GM21528 (cell line): ENCODE data around the gene PPARGC1A.

ENCODE experiments used
- ATAC-seq: cut with Tn5 transposase; IDR thresholded peaks from one replicate; pipeline ENCODE4 v1.9.1; 2021; ENCODE audit warnings: mild to moderate bottlenecking, moderate library complexity; ENCODE audit not compliant: unreplicated experiment, low FRiP score

The PPARGC1A gene

DNA sequence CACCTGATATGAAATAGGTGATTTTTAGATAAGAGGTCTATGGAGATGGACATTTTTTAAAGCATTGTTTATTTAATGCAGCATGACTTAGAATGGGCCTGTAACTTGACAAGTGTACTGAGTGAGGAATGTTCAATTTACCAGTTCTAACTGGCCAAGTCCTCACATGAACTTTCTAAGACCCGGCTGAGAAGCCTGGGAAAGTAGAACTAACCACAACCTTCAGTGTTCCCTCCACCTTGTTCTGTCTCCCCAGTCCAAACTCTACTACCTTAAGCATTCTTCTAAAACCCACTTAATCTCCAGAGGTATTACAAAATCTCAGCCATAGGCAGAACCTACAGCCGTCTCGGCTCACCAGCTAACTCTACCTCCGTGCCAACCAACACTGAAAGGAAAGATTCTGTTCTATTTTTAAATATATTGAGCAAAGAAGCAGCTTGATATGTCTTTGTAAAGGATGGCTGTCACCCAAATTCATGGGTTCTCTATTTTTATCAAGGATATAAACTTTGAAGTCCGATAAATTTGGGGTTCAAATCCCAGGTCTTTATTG is 6.8 kb downstream of the PPARGC1A start:
- no peak for ATAC-seq

DNA sequence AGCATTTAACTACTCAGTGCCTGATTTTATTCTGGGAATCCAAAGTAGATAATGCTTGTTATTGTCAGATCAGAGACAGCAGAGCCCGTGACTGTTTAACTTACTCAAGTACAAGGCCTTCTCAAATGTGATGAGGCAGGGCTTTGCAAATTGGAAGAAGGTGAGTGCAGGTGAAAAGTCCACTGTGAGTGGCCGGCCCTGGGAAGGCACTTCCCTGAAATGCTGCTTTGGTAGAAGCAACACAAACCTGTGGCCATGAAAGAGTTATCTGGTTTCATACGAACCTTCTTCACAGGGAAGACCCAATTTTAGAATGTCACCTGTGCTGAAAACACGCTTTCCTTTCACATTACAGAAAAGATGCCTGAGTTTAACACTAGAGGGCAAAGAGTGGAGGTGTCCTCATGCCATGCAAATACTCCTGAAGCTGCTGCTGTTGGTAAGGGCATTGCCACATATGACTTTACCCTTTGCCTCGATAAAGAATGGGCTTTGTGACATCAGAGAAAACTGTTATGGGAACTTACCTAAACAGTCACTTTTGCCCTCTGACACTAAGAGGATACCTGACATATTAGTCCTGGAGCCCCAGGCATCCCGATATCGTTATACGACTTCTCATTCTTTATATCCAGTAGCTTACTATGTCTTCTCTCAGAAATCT is 8.0 kb downstream of the PPARGC1A start:
- no peak for ATAC-seq

DNA sequence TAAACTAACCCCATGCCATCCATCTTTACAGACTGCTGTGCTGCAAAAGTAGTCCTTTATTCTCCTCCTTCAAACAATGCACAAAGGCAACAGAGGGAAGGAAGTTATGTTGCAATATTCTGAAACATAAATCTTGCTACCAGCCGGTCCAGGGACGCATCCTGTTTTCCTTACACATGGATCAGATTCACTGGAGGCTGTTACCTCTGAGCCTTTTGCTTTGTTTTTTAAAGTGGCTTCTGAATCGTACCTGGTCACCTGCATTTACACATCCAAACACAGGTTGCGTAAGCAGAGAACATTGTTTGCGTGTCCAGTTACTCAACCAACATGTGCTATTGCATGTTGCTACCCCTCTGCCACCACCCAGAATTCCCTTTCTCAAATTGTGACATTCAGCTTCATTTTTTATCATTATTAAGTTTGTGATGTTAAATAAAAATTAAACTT is 8.8 kb downstream of the PPARGC1A start:
- no peak for ATAC-seq

DNA sequence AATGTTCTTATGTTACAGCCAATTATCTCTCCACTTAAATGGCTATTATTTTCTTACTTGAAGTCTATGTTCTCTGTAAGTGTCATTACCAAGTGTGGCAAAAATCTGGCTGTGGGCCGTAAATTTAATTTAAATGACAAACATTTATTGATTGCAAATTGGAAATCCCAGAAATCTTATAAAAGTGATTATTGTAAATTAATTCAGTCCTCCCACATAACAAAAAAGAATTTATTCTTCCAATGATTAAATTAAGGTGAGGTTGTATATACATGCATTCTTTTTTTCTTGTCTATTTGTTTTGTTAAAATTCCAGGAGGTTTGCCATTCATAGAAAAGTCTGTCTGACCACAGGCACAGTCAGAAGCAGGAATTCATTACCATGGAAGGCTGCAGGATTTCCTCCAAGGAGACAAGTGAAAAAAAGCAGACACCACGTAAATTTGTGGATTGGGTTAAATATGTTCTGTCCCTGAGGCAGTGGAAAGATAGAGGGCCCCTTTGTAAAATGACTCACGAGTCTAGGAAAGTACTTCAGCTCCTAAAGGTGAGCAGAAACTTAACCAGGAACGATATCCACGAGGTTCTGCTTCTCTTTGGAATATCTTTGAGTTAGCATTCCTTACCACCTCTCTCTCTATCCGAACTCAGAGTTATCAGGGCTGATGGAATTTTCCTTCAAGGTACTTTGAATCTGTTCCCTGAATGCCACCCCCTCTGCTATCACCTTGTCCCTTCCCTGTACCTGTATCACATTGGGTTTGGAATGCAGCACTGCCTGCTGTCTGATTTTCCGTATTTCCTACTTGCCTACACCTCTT is 10.7 kb downstream of the PPARGC1A start:
- no peak for ATAC-seq

DNA sequence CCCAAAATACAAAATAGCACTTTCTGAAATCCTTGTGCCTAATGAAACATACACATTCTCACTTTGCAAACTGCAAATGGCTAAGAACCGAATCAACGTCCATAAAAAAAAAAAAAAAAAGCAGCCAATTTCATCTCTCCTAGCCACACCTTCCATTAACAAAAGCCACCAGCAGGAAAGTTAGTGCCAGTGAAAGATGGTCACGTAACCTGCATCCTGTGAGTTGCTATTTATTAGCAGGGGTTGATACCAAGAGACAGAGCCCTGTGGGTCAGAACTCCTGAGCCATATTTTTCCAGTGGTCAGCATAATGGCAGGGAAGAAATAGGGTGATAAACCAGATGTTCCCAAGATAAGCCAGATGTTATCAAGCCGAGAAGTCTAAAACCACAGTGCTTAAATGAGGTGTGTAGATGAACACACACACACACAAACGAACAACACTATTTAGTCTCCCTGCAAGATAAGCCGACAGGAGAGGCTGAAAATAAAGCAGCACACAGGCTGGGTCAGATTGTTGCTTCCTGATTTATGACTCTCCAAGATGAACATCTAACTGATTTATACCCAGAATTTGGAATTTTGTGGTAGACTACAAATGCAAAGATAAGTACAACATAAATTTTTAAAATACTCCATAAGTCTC is 11.5 kb downstream of the PPARGC1A start:
- ATAC-seq: no peak

DNA sequence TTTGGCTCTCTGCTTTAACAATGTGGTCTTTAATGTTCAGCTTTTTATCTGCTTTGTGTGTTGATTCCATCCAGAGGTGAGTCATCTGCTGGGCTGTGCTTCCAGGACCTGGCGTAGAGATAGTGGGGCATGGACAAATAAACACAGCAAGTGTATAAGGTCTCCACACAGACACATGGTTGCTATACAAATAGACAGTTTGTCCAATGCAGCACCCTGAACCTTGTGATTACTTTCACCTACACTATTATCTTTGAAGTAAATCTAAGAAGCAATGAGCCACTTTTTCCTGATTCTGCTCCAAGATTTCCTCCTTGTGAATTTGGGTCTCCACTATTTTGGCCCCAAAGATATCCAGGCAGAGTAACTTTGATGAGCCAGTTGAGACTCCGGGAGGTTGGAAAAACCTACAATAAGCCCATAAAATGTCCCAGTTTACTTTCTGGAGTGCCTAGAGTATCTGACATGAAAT is 12.1 kb downstream of the PPARGC1A start:
- ATAC-seq: no peak

DNA sequence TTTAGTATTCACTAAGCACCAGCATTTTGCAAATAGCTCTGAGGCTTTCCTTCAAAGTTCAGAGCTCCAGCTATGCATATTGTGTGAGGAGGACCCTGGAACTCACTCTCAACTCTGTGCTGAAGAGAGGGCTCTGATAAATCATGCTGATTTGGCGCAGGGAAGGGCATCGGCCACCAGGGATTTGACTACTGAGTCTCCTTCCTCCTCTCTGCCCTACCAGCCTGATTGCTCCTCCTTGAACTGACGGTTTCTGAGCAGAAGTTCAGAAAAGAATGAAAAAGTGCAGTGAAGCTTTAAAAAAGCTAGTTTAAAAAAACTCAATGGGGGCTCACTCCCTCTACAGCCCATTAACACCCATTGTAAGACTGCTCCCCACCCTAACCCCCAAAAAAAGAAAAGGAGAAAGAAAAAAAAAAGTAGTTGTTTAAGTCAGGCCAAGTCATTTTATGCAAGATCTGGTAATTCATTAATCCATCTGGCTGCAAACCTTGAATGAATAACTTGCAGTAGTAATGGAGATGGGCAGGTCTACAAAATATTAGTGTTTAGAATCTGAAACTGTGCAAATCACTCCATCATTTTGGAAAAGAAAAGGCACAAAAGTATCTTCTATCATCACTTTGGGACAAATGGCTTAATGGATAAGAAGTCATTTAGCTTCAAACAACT is 13.3 kb downstream of the PPARGC1A start:
- ATAC-seq: no peak

DNA sequence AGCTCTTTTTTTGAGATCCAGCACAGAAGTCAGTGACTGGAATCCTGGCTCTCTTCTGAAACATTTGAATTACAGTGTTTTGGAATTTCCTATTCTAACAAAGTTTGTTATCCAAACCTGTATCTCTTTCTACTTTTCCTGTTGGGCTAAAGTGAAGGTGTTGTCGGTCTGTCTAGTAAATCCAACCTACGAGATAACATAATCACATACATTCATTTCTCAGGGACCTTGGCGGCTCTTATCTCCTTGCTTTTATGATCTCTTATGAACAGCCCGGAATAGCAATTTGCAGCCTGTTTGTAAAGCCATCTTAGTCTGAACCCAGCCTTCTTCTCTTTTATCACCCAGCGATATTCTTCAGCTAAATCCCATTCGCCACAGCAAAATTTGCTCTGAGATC is 14.5 kb downstream of the PPARGC1A start:
- no peak for ATAC-seq

DNA sequence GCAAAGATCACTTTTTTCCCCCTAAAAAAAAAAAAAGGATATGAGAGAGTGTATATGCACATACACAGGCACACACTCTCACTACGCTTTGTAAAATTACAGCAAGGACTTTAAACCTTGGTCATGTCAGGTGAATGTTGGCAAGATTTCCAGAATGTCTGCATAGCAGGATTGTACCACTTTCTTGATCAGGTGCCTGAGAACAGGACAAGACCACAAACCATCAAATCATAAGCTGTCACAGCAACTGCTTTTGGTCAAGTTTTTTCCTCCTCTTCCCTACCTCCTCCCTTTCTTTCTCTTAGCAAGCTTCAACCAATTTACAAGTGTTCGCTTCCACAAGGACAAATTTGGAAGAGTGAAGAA is 15.3 kb downstream of the PPARGC1A start:
- ATAC-seq: no peak

DNA sequence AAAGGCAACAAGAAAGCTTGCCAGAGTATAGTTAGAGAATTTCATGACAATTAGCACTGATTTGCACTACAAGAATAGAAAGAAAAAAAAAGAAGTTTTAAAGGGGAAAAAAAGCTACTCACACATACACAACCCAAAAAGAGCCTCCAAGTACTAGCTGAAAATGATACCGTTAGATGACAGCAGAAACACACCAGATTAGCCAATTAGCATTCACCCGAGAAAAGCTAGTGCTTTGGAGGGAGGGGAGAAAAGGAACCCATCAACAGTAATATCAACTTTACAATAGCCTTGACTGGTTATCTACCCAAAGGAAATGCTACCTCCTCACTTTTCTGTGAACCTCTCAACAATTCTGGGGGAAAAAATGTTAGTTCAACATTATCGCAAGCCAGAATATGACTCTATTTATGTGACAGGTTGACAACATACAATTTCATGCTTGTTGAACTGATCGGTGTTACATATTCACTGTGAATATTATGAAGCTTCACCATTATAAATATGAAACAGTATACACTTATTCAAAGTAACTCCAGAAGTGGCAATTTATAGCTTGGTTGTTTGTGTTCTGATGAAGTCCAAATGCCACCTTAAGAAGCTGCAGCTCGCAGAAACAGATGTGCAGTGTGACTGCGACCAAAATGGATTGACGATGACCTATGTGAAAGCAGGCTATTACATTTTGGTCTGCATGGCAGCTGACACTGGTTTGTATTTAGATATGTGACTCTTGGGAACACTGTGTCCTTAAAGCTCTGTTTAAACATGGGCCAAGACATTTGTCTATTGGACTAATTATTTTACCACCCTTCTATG is 15.9 kb downstream of the PPARGC1A start:
- no peak for ATAC-seq

DNA sequence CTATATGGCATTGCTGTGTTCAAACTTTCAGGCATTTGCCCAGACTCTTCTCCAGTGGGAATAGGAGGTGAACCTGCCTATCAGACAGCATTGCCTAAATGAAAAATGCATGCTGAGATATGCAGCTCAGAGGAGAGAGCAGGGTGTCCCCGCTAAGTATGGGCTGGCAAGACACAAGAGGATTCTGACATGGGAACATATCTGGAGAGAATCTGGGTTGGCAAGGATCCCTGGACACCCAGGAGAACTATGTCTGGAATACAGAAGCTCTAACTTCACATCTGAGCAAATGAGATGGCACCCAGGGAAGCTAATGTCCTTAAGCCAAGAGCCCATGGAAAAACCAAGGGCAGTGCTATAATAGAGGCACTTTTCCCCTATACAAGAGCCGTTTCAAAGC is 18.4 kb downstream of the PPARGC1A start:
- no peak for ATAC-seq

DNA sequence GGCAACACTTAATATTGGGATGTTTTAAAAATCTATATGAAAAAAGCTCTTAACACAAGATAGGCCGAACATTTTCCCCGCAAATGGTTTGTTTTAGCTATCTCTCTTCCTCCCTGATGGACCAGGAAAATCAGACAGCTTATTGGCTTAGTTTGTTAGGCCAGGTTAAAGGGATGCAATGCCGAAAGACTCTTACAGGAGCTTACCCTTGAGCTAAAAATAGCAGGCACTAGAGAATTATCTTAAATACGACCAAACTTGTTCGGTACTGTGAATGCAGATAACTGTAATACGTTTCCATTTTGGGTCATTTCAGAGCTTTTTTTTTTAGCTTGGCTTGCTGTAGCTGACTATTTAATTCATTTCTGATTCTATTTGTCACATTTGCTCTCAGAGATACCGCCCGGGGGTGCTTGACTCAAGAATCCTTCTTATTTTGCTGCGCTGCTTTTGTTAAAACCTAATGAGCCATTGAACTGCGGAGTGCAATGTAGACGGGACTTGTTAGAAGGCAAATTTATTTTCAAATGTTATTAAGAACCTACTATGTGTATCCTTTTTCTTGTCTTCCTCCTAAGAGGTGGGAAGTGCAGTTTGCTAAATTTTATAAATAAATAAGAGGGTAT is 23.3 kb downstream of the PPARGC1A start:
- no peak for ATAC-seq

DNA sequence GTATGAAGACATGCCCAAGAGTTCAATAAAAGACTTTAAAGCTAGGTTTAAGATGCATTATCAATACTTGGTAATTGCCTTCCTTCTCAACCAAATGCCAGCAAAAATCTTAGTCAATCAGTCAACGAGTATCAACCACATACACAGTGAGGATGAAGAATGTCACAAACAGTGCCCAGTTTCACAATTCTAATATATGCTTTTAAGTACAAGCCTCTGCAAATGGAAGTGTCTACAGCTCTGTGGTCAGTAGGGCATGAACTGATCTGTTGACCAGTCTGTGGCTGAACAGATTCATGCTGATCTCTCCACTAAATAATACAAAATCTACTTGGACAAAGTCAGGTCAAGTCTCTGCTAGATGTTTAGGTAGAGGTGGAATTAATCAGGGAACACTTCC is 27.9 kb downstream of the PPARGC1A start:
- no peak for ATAC-seq

DNA sequence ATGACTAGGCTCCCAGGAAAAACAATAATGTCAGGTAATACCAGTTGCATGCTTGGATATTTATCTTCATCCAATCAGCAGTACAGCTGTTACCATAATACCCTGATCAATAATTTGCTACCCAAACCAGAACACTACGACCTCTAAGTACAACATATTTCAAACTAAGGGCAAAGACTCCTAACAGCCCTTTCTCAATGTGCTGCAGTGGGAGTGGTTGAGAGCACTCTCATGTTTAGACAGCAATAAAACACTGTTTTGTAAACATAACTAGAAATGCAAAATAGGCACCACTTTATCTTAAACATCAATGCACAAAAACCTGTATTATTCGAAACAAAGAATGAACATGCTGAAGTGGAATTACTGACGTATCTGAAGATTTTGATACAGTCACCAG is 28.9 kb downstream of the PPARGC1A start:
- no peak for ATAC-seq

DNA sequence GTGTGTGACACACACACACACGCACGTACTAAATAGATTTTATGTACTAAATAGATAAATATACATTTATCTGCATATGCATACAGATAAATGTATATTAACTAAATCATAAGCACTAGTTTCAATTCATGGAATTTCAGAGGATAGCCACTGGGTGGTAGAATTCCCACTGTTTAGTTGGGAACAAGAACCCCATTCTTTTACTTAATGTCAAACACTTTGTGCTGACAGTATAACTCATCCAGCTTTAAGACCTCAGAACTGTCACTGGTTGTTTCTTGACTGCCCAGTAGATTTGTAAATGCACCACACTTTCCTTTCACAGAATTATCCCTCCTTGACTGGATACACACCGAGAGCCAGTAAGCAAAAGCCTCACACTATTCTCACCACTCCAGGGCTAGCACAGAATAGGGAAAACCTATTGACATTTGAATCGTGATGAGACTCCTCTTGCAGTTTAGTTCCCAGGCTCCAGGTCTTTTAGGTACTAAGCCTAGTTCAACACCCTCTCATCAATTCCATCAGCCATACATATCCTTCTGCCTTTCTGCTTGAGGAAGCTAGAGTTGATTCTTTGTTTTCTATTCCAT is 32.4 kb downstream of the PPARGC1A start:
- ATAC-seq: no peak

DNA sequence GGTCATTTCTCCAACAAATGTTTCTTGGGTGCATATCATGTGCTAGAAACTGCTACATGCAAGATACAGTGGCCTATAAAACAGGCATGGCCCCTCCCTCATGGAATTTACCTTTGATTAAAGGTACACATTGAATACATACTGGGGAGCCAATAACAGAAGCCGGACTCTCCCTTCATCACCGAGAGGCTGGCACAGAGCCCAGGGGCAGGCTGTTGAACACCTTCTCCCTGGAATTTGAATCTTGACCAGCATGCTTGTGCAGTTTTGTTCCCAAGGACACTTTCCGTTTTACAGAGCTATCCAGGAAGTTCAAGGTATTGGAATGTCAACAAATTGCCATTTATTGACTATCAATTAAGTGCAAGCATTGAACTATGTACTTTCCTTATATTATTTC is 33.2 kb downstream of the PPARGC1A start:
- ATAC-seq: no peak

DNA sequence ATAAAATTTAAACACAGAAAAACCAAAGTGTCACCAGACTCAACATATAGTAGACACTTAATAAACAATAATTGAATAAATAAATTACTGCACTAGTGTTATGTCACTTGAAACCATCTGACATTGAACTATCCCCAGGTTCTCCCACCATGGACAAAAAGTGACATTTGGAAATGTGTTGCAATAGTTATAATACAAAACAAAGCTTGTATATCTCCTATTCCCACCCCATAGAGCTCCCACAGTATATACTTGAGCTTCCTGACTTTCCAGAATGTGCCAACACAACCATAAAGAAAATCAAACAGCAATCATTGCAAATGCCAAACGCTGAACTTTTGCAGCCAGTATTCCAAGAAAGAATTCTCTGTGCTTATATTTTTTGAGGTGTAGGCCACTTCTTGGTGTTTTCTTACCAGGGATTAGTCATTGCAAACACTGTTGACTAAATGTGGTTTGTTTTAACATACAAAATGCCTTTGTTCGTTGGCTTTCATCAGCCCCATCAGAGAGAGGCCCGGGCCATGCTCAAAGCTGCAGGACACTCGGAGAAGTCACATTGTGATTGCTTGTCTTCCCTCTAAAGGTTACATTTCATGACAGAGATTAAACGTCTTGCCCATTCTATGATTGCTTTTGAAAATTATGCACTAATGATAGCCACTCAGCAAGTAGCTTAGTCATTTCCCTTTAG is 33.8 kb downstream of the PPARGC1A start:
- no peak for ATAC-seq

DNA sequence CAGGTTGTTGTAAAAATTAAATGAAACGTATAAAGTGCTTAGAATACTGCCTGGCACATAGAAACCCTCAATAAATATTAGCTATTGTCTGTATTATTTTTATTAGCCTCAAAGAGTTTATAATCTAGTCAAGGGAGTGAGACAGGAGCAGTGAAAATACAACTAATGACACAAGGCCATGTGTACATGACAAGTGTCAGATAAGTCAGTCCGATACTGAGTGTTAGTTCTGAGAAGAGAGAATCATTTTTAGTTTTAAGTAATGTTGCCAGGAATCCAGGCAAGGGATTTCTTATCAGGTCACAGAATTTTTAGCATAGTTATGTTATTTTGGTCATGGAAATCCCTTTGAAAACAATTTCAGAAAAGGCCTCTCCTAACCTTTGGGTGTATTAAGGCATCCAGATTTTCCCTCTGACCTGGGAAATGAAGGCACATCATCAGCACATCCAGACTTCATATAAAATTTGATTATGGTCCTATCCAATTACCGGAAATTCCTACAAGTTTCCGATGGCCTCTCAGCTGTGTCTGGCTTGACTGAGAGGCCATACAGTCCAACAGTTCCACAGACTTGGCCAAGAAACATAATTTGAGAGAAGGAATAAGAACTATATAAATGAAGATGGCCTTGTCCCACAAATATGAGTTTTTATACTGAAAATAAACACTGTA is 35.7 kb downstream of the PPARGC1A start:
- no peak for ATAC-seq
